GM23338 (cell line): ENCODE results near the gene DPPA2. TPM values are rescaled to one million over a fixed set of nuclear protein-coding genes. Genes with fewer than 3 reads are reported as not detected.
A peak's percentile ranks its signal among the peaks of the same experiment; 100 is the strongest.

Source experiments
- ATAC-seq: fragments of 200-7000 bp; cut with Tn5 transposase; 3 replicates; pipeline ENCODE4 v1.9.1; 2020
- DNase-seq: peaks from one replicate; pipeline ENCODE4 v3.0.0-alpha.2; 2015; ENCODE audit warnings: low spot score
- H2AFZ ChIP-seq: fragments of 200-600 bp; sonication (generic); 2 replicates; pipeline ENCODE4 v1.8.0; 2016; ENCODE audit warnings: antibody characterized with exemption, mild to moderate bottlenecking, moderate library complexity
- H3F3A ChIP-seq: fragments of 200-600 bp; sonication (generic); replicated peaks from 2 replicates; pipeline ENCODE4 v1.8.0; 2017; ENCODE audit warnings: antibody characterized with exemption, mixed run types, low read depth
- H3K27ac ChIP-seq: fragments of 200-600 bp; sonication (generic); 2 replicates; pipeline ENCODE4 v1.6.1; 2016; ENCODE audit warnings: low read depth
- H3K27me3 ChIP-seq: fragments of 200-600 bp; sonication (generic); 2 replicates; pipeline ENCODE4 v1.8.0; 2016; ENCODE audit warnings: mild to moderate bottlenecking, mixed run types, moderate library complexity; ENCODE audit not compliant: insufficient read depth
- H3K36me3 ChIP-seq: fragments of 200-600 bp; sonication (generic); 2 replicates; pipeline ENCODE4 v1.8.0; 2016; ENCODE audit warnings: mild to moderate bottlenecking; ENCODE audit not compliant: insufficient read depth
- H3K4me1 ChIP-seq: fragments of 200-600 bp; sonication (generic); 2 replicates; pipeline ENCODE4 v1.8.0; 2016; ENCODE audit warnings: mild to moderate bottlenecking, moderate library complexity; ENCODE audit not compliant: insufficient read depth
- H3K4me2 ChIP-seq: fragments of 200-600 bp; sonication (generic); 2 replicates; pipeline ENCODE4 v1.7.1; 2017; ENCODE audit warnings: mixed run types
- H3K4me3 ChIP-seq: fragments of 200-600 bp; sonication (generic); 2 replicates; pipeline ENCODE4 v1.6.1; 2016; ENCODE audit warnings: mixed run types
- H3K79me2 ChIP-seq: fragments of 200-600 bp; sonication (generic); replicated peaks from 2 replicates; pipeline ENCODE4 v1.8.0; 2017; ENCODE audit warnings: mild to moderate bottlenecking; ENCODE audit not compliant: insufficient read depth
- H3K9me2 ChIP-seq: fragments of 200-600 bp; sonication (generic); 2 replicates; pipeline ENCODE4 v1.8.0; 2017; ENCODE audit not compliant: insufficient read depth
- H4K20me1 ChIP-seq: fragments of 200-600 bp; sonication (generic); replicated peaks from 2 replicates; pipeline ENCODE4 v1.8.0; 2017; ENCODE audit warnings: mild to moderate bottlenecking; ENCODE audit not compliant: insufficient read depth
- H3K27ac Mint-ChIP-seq: 2 replicates; pipeline ENCODE4 v1.8.0; 2020; ENCODE audit warnings: inconsistent platforms, mild to moderate bottlenecking, moderate library complexity, mixed read lengths
- H3K27me3 Mint-ChIP-seq: 3 replicates; pipeline ENCODE4 v1.8.0; 2022; ENCODE audit warnings: low read depth, mild to moderate bottlenecking, moderate library complexity, mixed read lengths, inconsistent platforms; ENCODE audit not compliant: insufficient read depth, poor library complexity
- H3K36me3 Mint-ChIP-seq: 3 replicates; pipeline ENCODE4 v1.8.0; 2021; ENCODE audit warnings: low read depth, mild to moderate bottlenecking, inconsistent platforms, moderate library complexity, mixed read lengths
- H3K4me1 Mint-ChIP-seq: 3 replicates; pipeline ENCODE4 v1.8.0; 2020; ENCODE audit warnings: mild to moderate bottlenecking, inconsistent platforms, mixed read lengths
- H3K4me3 Mint-ChIP-seq: 3 replicates; pipeline ENCODE4 v1.8.0; 2021; ENCODE audit warnings: moderate library complexity, mild to moderate bottlenecking, inconsistent platforms, mixed read lengths
- H3K9me3 Mint-ChIP-seq: 3 replicates; pipeline ENCODE4 v1.8.0; 2020; ENCODE audit warnings: moderate library complexity, mild to moderate bottlenecking, inconsistent platforms, mixed read lengths
- NANOG ChIP-seq: IDR thresholded peaks from 2 replicates; pipeline ENCODE4 v1.6.1; 2016; ENCODE audit warnings: antibody characterized with exemption, borderline replicate concordance
- POLR2AphosphoS5 ChIP-seq: IDR thresholded peaks from 2 replicates; pipeline ENCODE4 v1.6.1; 2016; ENCODE audit warnings: antibody characterized with exemption, low read depth
- ZNF114 ChIP-seq: fragments of 250-450 bp; sonication (Bioruptor Pico); IDR thresholded peaks from 2 replicates; pipeline ENCODE4 v1.5.0; 2020; ENCODE audit warnings: mild to moderate bottlenecking, moderate library complexity
- ZNF331 ChIP-seq: fragments of 250-450 bp; sonication (Bioruptor Pico); IDR thresholded peaks from 2 replicates; pipeline ENCODE4 v1.5.0; 2020; ENCODE audit warnings: low read depth, mild to moderate bottlenecking, moderate library complexity
- ZNF462 ChIP-seq: fragments of 250-450 bp; sonication (Bioruptor Pico); IDR thresholded peaks from 2 replicates; pipeline ENCODE4 v1.5.0; 2020; ENCODE audit warnings: mild to moderate bottlenecking, moderate library complexity
- long read RNA-seq: library from polyadenylated mRNA; unstranded; transcript quantifications from one replicate; pipeline ENCODE4 v2.0.0, GENCODE V29; 2020; ENCODE audit not compliant: unreplicated experiment
- polyA plus RNA-seq: library from polyadenylated mRNA; unstranded; fragments of >200 nt; fragmentation: Nextera tagmentation; extraction: Ambion mirVana; gene quantifications from 2 replicates; pipeline ENCODE4 v1.2.1, GENCODE V29; 2016
- total RNA-seq: library from RNA; depleted of rRNA; stranded (reverse); fragments of >200 nt; shearing (Covaris generic); gene quantifications from 2 replicates; pipeline ENCODE4 v1.2.3, GENCODE V29; 2014; rRNA removed

Gene DPPA2
- total RNA-seq (9.3 and 14.3 TPM in 2 replicates), polyA plus RNA-seq (18.9 and 21.5 TPM in 2 replicates)
- long read RNA-seq, partial matches to known transcripts: 0 of 4 reads
- long read RNA-seq, other reads (novel, unspliced or antisense): 2 of 4 reads

GRCh38 chr3:109316162-109316730 lies at the start of gene DPPA2:
TSS of gene DPPA2 (minus strand) at chr3:109316517. CDS start at chr3:109314542, 1,975 bp downstream.
- DNase-seq (peak; percentile 98), ATAC-seq (peak; percentile 93)
- no peaks in the 10 kb centered on the region for H3K9me2 ChIP-seq
- H3K36me3 Mint-ChIP-seq: no peaks in the 10 kb centered on the region; the same call in 2 of the 3 replicates
- H3K27me3 Mint-ChIP-seq: no peaks in the 10 kb centered on the region
- peak; percentile 13; the same call in 1 of the 2 replicates for TF ChIP-seq NANOG
- TF ChIP-seq ZNF114 (CRISPR knock-in tag): no peak
- TF ChIP-seq ZNF462: no peak
- no peak for TF ChIP-seq ZNF331 (CRISPR knock-in tag)
- peak; percentile 34; the same call in 1 of the 2 replicates for TF ChIP-seq POLR2AphosphoS5
- H3K4me1 ChIP-seq: peaks cover 38% of the 10 kb centered on the region
- no peaks in the 10 kb centered on the region for H3K79me2 ChIP-seq
- peaks cover 2% of the 10 kb centered on the region; the same call in 1 of the 2 replicates for H3K36me3 ChIP-seq
- H3F3A ChIP-seq: no peaks in the 10 kb centered on the region
- peak within 1 kb of the TSS; percentile 62 for H3K4me2 ChIP-seq
- no peaks in the 10 kb centered on the region for H4K20me1 ChIP-seq
- H3K27me3 ChIP-seq: no peaks in the 10 kb centered on the region
- H3K4me3 Mint-ChIP-seq: no peak within 1 kb of the TSS
- H3K4me3 ChIP-seq: 0 out of 2 replicates have a peak within 1 kb of the TSS, but pooled peaks have one; percentile 0
- H2AFZ ChIP-seq: no peak within 1 kb of the TSS
- H3K27ac ChIP-seq: peak within 1 kb of the TSS; percentile 71
- H3K9me3 Mint-ChIP-seq: no peaks in the 10 kb centered on the region
- H3K4me1 Mint-ChIP-seq: peaks cover 34% of the 10 kb centered on the region
- H3K27ac Mint-ChIP-seq: peak within 1 kb of the TSS; percentile 89
